GM13977 (cell line): ENCODE measurements around the gene BRD4.
A peak's percentile ranks its signal among the peaks of the same experiment; 100 is the strongest.

Experiments used
- DNase-seq: peaks from one replicate; pipeline ENCODE4 v3.0.0; 2012; ENCODE audit warnings: low spot score
- in situ Hi-C: fragments of 300-500 bp; cut with MboI; formaldehyde crosslinking; loops from one replicate; pipeline ENCODE4 v1.12.0; 2022; ENCODE audit warnings: low sequenced_read_pairs, low pct_unique_long_range_greater_than_20kb, mixed read lengths, inconsistent platforms; ENCODE audit not compliant: unreplicated experiment
- TF ChIP-seq, protein P1 (sequence below): IDR thresholded peaks from 2 replicates; pipeline ENCODE4 v1.5.1; 2012; ENCODE audit warnings: mild to moderate bottlenecking, control low read depth; ENCODE audit not compliant: insufficient read depth; ENCODE audit errors: extremely low read depth, missing control alignments

BRD4 gene

DNA sequence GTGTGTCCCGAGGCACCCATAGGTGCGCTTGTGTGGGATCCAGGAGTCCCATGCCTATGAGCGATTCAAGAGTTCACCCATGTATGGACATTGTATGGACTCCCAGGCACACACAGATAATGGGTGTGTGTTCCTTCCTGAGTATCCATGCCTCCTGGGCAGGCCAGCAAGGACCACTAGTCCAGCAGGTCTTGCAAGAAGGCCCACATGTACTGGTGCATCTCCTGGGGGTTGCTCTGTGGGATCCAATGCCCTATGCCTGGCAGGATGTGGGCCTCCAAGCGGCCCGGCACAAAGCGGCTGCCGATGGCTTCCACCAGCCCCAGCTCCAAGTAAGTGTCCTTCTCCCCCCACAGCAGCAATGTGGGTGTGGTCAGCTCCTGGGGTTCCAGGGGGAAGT is 105.1 kb downstream of the BRD4 start:
- TF ChIP-seq, protein P1, sequence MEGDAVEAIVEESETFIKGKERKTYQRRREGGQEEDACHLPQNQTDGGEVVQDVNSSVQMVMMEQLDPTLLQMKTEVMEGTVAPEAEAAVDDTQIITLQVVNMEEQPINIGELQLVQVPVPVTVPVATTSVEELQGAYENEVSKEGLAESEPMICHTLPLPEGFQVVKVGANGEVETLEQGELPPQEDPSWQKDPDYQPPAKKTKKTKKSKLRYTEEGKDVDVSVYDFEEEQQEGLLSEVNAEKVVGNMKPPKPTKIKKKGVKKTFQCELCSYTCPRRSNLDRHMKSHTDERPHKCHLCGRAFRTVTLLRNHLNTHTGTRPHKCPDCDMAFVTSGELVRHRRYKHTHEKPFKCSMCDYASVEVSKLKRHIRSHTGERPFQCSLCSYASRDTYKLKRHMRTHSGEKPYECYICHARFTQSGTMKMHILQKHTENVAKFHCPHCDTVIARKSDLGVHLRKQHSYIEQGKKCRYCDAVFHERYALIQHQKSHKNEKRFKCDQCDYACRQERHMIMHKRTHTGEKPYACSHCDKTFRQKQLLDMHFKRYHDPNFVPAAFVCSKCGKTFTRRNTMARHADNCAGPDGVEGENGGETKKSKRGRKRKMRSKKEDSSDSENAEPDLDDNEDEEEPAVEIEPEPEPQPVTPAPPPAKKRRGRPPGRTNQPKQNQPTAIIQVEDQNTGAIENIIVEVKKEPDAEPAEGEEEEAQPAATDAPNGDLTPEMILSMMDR: no peak
- in situ Hi-C loops: no loop called here
- DNase-seq: no peak

DNA sequence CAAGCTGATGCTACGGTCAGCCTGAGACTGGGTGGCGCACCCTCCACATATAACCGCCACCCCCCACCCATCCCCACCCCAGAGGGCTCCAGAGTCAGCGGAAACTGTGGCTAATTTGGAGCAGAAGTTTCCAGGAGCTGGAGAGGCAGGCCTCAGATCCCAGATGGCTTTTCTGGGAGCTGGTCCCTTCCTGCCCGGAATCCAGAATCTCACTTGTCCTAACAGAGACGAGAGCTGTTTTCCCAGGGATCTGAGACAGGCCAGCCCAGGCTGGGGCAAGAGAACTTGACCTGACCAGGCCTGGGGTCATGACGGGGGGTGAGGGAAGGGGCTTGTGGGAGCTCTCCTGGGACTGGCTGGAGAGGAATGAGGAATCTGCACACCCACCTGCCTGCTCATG is 106.6 kb downstream of the BRD4 start:
- in situ Hi-C loops: no loop called here
- DNase-seq: no peak
- TF ChIP-seq, protein P1: no peak

DNA sequence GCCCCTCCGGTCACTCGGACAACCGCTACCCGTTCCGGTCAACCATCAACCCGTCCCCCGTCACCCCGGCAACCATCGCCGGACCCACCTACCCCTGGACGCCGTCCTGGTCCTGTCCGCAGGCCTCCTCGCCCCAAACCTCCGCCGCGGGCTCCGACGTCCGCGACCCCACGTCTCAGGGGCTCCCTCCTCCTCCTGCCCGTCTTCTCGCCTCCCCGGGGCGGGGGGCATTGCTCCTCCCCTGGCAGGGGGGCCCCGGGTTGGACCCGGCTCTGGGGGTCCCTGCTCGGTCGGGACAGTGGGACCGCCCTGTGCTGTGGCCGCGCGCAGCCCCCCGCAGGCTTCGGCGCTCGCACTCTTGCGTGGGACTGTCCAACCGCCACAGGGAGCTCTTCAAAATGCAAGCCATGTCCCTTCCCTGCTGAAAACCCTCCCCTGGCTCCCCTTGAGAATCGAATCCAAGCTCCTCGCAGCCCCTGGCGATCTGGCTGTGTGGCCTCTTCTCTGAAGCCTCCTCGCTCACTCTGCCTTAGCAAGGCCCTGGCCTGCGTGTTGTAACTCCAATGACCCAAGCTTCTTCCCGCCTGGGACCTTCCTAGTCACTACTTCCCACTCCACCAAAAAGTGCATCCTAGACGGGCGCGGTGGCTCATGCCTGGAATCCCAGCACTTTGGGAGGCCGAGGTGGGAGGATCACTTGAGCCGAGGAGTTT is 108.5 kb downstream of the BRD4 start:
- no peak for DNase-seq
- in situ Hi-C loops: no loop called here
- TF ChIP-seq, protein P1: no peak

DNA sequence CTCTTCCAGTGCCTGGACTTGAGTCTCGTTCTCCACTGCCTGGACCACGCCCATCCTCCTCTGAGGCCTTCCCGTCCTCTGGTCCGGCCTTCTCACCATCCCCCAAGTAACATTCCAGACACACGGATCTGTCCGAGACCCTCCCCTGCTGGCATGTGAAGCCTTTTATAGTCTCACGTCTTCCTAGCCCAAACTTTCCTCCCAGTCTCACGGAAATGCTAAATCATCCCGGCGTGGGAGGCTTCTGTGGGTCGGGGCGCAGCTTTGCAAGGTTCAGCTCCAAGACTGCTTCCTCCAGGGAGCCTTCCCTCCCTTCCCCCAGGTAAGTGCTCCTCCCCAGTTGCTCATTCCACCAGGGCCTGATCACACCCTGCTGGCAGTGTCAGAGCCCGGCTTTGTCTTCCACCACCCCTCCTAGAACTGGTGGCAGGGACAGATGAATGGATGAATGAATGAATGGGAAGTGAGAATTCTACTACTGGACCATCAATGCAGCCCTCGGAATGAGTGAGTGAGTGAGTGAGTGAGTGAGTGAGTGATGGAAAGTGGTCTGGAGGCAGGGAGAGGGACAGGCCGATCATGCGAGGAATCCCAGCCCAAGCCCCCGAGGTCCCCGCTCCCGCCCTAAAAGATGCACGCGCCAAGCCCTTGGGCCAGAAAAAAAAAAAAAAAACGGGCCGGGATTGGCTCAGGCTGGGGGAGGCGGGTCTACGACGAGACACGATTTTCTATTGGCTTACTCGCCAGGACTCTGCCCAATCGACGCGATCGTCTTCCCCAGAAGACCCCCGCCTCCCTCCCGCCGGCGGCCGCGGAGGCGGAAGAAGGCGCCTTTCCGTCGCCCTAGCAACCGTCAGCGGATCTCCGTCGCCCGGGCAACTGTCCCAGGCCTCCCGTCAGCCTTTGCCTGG is 109.3 kb downstream of the BRD4 start:
- TF ChIP-seq, protein P1: no peak
- peak; percentile 99 for DNase-seq
- in situ Hi-C loops: no loop called here

DNA sequence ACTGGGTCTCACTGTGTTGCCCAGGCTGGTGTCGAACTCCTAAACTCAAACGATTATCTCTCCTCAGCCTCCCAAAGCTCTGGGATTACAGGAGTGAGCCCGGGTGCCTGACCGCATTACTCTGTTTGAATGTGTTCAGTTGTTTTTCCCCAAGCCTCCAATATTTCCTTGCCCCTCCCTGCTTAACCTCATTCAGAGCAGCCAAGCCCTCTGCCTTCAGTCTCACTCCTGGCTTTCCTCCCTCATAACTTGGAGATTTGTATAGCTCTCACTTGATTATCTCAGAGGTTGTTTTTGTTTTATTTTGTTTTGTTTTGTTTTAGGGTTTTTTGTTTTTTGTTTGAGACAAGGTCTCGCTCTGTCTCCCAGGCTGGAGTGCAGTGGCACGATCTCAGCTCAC is 111.5 kb downstream of the BRD4 start:
- TF ChIP-seq, protein P1: no peak
- no peak for DNase-seq
- in situ Hi-C loops: no loop called here

DNA sequence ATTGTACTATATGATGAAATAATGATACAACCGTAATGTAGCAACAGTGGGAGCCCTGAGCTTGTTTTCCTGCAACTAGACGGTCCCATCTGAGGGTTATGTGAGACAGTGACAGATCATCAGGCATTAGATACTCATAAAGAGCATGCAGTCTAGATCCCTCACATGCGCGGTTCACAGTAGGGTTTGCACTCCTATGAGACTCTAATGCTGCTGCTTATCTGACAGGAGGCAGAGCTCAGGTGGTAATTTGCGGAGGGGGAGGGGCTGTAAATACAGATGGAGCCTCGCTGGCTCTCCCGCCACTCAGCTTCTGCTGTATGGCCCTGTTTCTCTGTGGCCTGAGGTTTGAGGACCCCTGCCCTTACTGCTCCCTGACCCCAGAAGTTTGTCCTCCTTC is 113.8 kb downstream of the BRD4 start:
- in situ Hi-C loops: no loop called here
- TF ChIP-seq, protein P1: no peak
- no peak for DNase-seq
